GM23248 (cell line): ENCODE results near the gene GPATCH11. TPM values are rescaled to one million over a fixed set of nuclear protein-coding genes. Genes with fewer than 3 reads are reported as not detected.

Source experiments
- DNase-seq: peaks from one replicate; pipeline ENCODE4 v3.0.0-alpha.2; 2015
- H2AFZ ChIP-seq: fragments of 200-600 bp; sonication (generic); 2 replicates; pipeline ENCODE4 v1.6.1; 2016; ENCODE audit warnings: antibody characterized with exemption
- H3F3A ChIP-seq: fragments of 200-600 bp; sonication (generic); 2 replicates; pipeline ENCODE4 v1.6.1; 2016; ENCODE audit warnings: mild to moderate bottlenecking, antibody characterized with exemption, mixed run types; ENCODE audit not compliant: insufficient read depth
- H3K27ac ChIP-seq: fragments of 200-600 bp; sonication (generic); 2 replicates; pipeline ENCODE4 v1.5.1; 2016; ENCODE audit warnings: mild to moderate bottlenecking
- H3K27me3 ChIP-seq: fragments of 200-600 bp; sonication (generic); replicated peaks from 2 replicates; pipeline ENCODE4 v1.6.1; 2016; ENCODE audit warnings: mild to moderate bottlenecking; ENCODE audit not compliant: insufficient read depth
- H3K36me3 ChIP-seq: fragments of 200-600 bp; sonication (generic); 2 replicates; pipeline ENCODE4 v1.6.1; 2016; ENCODE audit warnings: low read depth, mild to moderate bottlenecking
- H3K4me1 ChIP-seq: fragments of 200-600 bp; sonication (generic); 2 replicates; pipeline ENCODE4 v1.6.1; 2016; ENCODE audit warnings: mild to moderate bottlenecking; ENCODE audit not compliant: insufficient read depth
- H3K4me2 ChIP-seq: fragments of 200-600 bp; sonication (generic); one replicate; pipeline ENCODE4 v1.6.1; 2016; ENCODE audit warnings: mild to moderate bottlenecking; ENCODE audit not compliant: unreplicated experiment
- H3K4me3 ChIP-seq: fragments of 200-600 bp; sonication (generic); 2 replicates; pipeline ENCODE4 v1.5.1; 2016; ENCODE audit warnings: mild to moderate bottlenecking
- H3K79me2 ChIP-seq: fragments of 200-600 bp; sonication (generic); 2 replicates; pipeline ENCODE4 v1.6.1; 2016; ENCODE audit warnings: mild to moderate bottlenecking; ENCODE audit not compliant: insufficient read depth
- H3K9ac ChIP-seq: fragments of 200-600 bp; sonication (generic); 2 replicates; pipeline ENCODE4 v1.6.1; 2016; ENCODE audit warnings: mild to moderate bottlenecking
- H3K9me2 ChIP-seq: fragments of 200-600 bp; sonication (generic); 2 replicates; pipeline ENCODE4 v1.6.1; 2016; ENCODE audit warnings: mixed run types, mild to moderate bottlenecking, moderate library complexity; ENCODE audit not compliant: insufficient read depth
- H3K9me3 ChIP-seq: fragments of 200-600 bp; sonication (generic); one replicate; pipeline ENCODE4 v1.6.1; 2017; ENCODE audit warnings: low read depth
- H4K20me1 ChIP-seq: fragments of 200-600 bp; sonication (generic); 2 replicates; pipeline ENCODE4 v1.6.0; 2016; ENCODE audit not compliant: insufficient read depth
- EZH2 ChIP-seq: fragments of 200-600 bp; sonication (generic); IDR thresholded peaks from 2 replicates; pipeline ENCODE4 v1.6.1; 2018; ENCODE audit warnings: antibody characterized with exemption, mild to moderate bottlenecking; ENCODE audit not compliant: insufficient read depth, poor library complexity, severe bottlenecking
- EZH2phosphoT487 ChIP-seq: fragments of 200-600 bp; sonication (generic); IDR thresholded peaks from 2 replicates; pipeline ENCODE4 v1.6.1; 2018; ENCODE audit warnings: antibody characterized with exemption, moderate library complexity, mild to moderate bottlenecking, low read depth; ENCODE audit not compliant: insufficient read depth
- WGBS, 2 experiments: methylation state at CpG; one replicate each; pipeline ENCODE4 v1.1.6; 2015 to 2017; ENCODE audit warnings: low lambda C conversion rate in 2 of 2, low coverage in 1 of 2; ENCODE audit errors: missing lambda C conversion rate in 2 of 2; 5-methylcytosine and 5-hydroxymethylcytosine counted together
- in situ Hi-C: fragments of 300-500 bp; cut with MboI; formaldehyde crosslinking; loops from 2 replicates; pipeline ENCODE4 v1.15.0; 2020
- polyA plus RNA-seq: library from polyadenylated mRNA; unstranded; fragments of >200 nt; fragmentation: Nextera tagmentation; extraction: Ambion mirVana; gene quantifications from 2 replicates; pipeline ENCODE4 v1.2.1, GENCODE V29; 2016
- total RNA-seq: library from RNA; depleted of rRNA; stranded (reverse); fragments of >200 nt; shearing (Covaris generic); gene quantifications from 2 replicates; pipeline ENCODE4 v1.2.3, GENCODE V29; 2014; rRNA removed

The GPATCH11 gene
- total RNA-seq: 7.2 and 8.6 TPM in 2 replicates
- polyA plus RNA-seq: 4.4 and 4.9 TPM in 2 replicates

GRCh38 chr2:37083873-37084794, at the start of gene GPATCH11, which contains the start of gene HEATR5B:
GPATCH11 (plus strand) TSS chr2:37084518; CDS start chr2:37088382, 3,864 bp downstream.
HEATR5B (minus strand) TSS chr2:37084372; CDS start chr2:37083414, 958 bp downstream.
- no peaks in the 10 kb centered on the region for H3K9me3 ChIP-seq
- H2AFZ ChIP-seq: peak within 1 kb of the TSS; percentile 96
- peaks cover 5% of the 10 kb centered on the region; the same call in 1 of the 2 replicates for H3K36me3 ChIP-seq
- TF ChIP-seq EZH2phosphoT487: no peak
- TF ChIP-seq EZH2: no peak
- H3F3A ChIP-seq: peaks cover 13% of the 10 kb centered on the region
- H3K27ac ChIP-seq: peak within 1 kb of the TSS; percentile 47
- peak within 1 kb of the TSS; percentile 97 for H3K4me2 ChIP-seq
- in situ Hi-C loops: no loop called here
- H4K20me1 ChIP-seq: no peaks in the 10 kb centered on the region
- peaks cover 53% of the 10 kb centered on the region for H3K79me2 ChIP-seq
- H3K4me1 ChIP-seq: peaks cover 23% of the 10 kb centered on the region
- peak within 1 kb of the TSS; percentile 80 for H3K9ac ChIP-seq
- H3K27me3 ChIP-seq: no peaks in the 10 kb centered on the region
- peak; percentile 98 for DNase-seq
- H3K9me2 ChIP-seq: no peaks in the 10 kb centered on the region
- 0 to 1% methylated on average over 71 to 74 of the region's 74 CpGs for WGBS, 2 experiments
- H3K4me3 ChIP-seq: peak within 1 kb of the TSS; percentile 82

- Histone ChIP-seq H3K9ac (no peak overlapping the region), H3K9me2 (no peaks in the 10 kb centered on the region), H3K27me3 (no peaks in the 10 kb centered on the region), H3K4me1 (no peaks in the 10 kb centered on the region), H3F3A (no peaks in the 10 kb centered on the region), H4K20me1 (no peaks in the 10 kb centered on the region), H3K4me2 (no peak overlapping the region), H3K36me3 (peaks cover 33% of the 10 kb centered on the region), H3K9me3 (no peaks in the 10 kb centered on the region), H3K79me2 (no peaks in the 10 kb centered on the region), H3K27ac (no peak overlapping the region), H3K4me3 (no peak overlapping the region), H2AFZ (no peak overlapping the region)
- TF ChIP-seq EZH2phosphoT487 (no peak), EZH2 (no peak)
- no peak for DNase-seq
- in situ Hi-C loops: no loop called here
- 58 to 62% methylated on average over 2 of the region's 2 CpGs for WGBS, 2 experiments
Measured at GRCh38 chr2:37037771-37038170, 46.5 kb upstream of the GPATCH11 start.

- H3K4me2 ChIP-seq: no peak overlapping the region
- no peak overlapping the region for H3K4me3 ChIP-seq
- H3K36me3 ChIP-seq: peaks cover 33% of the 10 kb centered on the region
- H3K9ac ChIP-seq: no peak overlapping the region
- H4K20me1 ChIP-seq: no peaks in the 10 kb centered on the region
- WGBS, 2 experiments: 96 to 99% methylated on average over 3 of the region's 3 CpGs
- no peak for DNase-seq
- no peaks in the 10 kb centered on the region for H3K9me3 ChIP-seq
- H3K79me2 ChIP-seq: no peaks in the 10 kb centered on the region
- H3K27ac ChIP-seq: no peak overlapping the region
- no peaks in the 10 kb centered on the region for H3K9me2 ChIP-seq
- H3F3A ChIP-seq: no peaks in the 10 kb centered on the region
- no peak overlapping the region for H2AFZ ChIP-seq
- TF ChIP-seq EZH2 (no peak), EZH2phosphoT487 (no peak)
- H3K27me3 ChIP-seq: no peaks in the 10 kb centered on the region
- in situ Hi-C loops: no loop called here
- H3K4me1 ChIP-seq: no peaks in the 10 kb centered on the region
Measured at GRCh38 chr2:37039580-37039979, 44.7 kb upstream of the GPATCH11 start.

GRCh38 chr2:37052600-37053332, 31.6 kb upstream of the GPATCH11 start:
- Histone ChIP-seq H4K20me1 (no peaks in the 10 kb centered on the region), H3K27ac (no peak overlapping the region), H3K4me3 (no peak overlapping the region), H3K79me2 (no peaks in the 10 kb centered on the region), H3K36me3 (peaks cover 50% of the 10 kb centered on the region), H3K4me1 (no peaks in the 10 kb centered on the region), H3F3A (no peaks in the 10 kb centered on the region), H3K9me2 (no peaks in the 10 kb centered on the region), H3K9ac (no peak overlapping the region), H3K9me3 (no peaks in the 10 kb centered on the region), H3K4me2 (no peak overlapping the region), H3K27me3 (no peaks in the 10 kb centered on the region), H2AFZ (no peak overlapping the region)
- 95 to 98% methylated on average over 5 of the region's 5 CpGs for WGBS, 2 experiments
- in situ Hi-C loops: no loop called here
- no peak for TF ChIP-seq EZH2
- TF ChIP-seq EZH2phosphoT487: no peak
- DNase-seq: no peak
